Activated B cell treated with CpG ODN at 0.5 μM for 24 hours (primary cell): ENCODE results near the gene ZCWPW1. TPM values are rescaled to one million over a fixed set of nuclear protein-coding genes. Genes with fewer than 3 reads are reported as not detected.

Experiments used
- ATAC-seq: fragments of 200-7000 bp; cut with Tn5 transposase; one replicate; pipeline ENCODE4 v1.10.0; 2021; ENCODE audit warnings: low read depth, mild to moderate bottlenecking, moderate library complexity
- CTCF ChIA-PET: fragments of 350-600 bp; sonication (Branson Sonifier 250); formaldehyde crosslinking; loops from one replicate; lab custom pipeline; 2021; ENCODE audit warnings: antibody characterized with exemption; lab: Charles Lee
- POLR2A ChIA-PET: fragments of 350-600 bp; sonication (Branson Sonifier 250); formaldehyde crosslinking; loops from one replicate; lab custom pipeline; 2021; ENCODE audit warnings: antibody characterized with exemption; lab: Charles Lee
- DNase-seq: peaks from one replicate; pipeline ENCODE4 v3.0.0; 2022
- H3K27ac Mint-ChIP-seq: one replicate; pipeline ENCODE4 v1.8.0; 2020; ENCODE audit warnings: mixed read lengths
- H3K27me3 Mint-ChIP-seq: one replicate; pipeline ENCODE4 v1.8.0; 2021; ENCODE audit warnings: mixed read lengths
- H3K36me3 Mint-ChIP-seq: one replicate; pipeline ENCODE4 v1.8.0; 2021; ENCODE audit warnings: low read depth, mixed read lengths
- H3K4me1 Mint-ChIP-seq: one replicate; pipeline ENCODE4 v1.8.0; 2021; ENCODE audit warnings: mixed read lengths
- H3K4me3 Mint-ChIP-seq: one replicate; pipeline ENCODE4 v1.8.0; 2020; ENCODE audit warnings: mild to moderate bottlenecking, mixed read lengths
- H3K9me3 Mint-ChIP-seq: one replicate; pipeline ENCODE4 v1.8.0; 2020; ENCODE audit warnings: mixed read lengths
- intact Hi-C: fragments of 100-400 bp; cut with micrococcal nuclease; formaldehyde crosslinking; loops from one replicate; pipeline ENCODE4 v1.15.1; 2024
- total RNA-seq: library from RNA; stranded (reverse); gene quantifications from 2 replicates; pipeline ENCODE4 v1.2.3, GENCODE V29; 2022
- TF ChIP-seq, protein P1 (sequence below): fragments of 200-600 bp; IDR thresholded peaks from one replicate; pipeline ENCODE4 v1.8.0; 2022; ENCODE audit warnings: antibody characterized with exemption, mild to moderate bottlenecking

The ZCWPW1 gene
- total RNA-seq, 1 donor from 2014 or later, result 10.8 TPM

DNA sequence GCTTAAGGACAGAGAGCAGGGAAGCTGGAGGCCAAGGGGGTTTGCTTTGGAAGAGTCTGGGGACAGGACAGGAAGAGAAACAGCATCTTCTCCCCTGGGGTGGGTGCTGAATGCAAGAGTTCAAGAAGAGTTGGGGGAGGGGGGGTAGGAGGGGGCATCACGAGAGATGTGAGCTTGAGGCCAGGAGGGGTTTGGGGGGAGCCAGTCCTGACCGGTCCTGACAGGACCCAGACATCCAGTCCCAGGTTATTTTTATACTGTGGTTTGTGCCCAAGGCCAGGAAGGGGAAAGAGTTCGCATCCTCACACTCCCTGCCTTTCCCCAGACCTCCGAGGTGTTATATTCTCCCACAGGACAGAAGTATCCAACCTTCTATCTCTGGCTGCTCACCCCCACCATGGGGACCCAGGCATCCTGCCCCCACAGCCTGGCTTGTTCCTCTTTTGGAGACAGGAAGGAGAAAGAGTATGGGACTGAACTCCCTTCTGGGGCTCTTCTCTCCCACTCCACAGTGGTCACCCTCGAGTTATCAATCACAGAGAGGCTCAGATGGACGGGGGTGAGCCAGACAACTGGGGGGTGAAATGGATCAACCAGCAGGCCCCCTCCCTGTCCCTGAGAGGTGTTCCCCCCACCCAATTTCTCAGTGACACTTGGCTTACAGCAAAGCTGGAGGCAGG is 47.7 kb upstream of the ZCWPW1 start:
- H3K4me1 Mint-ChIP-seq, result peaks cover 48% of the 10 kb centered on the region
- ATAC-seq, result no peak
- ChIA-PET CTCF (interaction anchor here (1.5 kb wide), 1 partner anchor 83 kb away, joined by 5 read pairs; no protein-coding TSS in a partner anchor), POLR2A (interaction anchor here (0.7 to 4.4 kb wide), 6 partner anchors 26 to 1736 kb away, joined by 3 to 38 read pairs (median 4); partner anchors contain the start of genes AGFG2, FBXO24, LRCH4 and MEPCE)
- no peaks in the 10 kb centered on the region for H3K27me3 Mint-ChIP-seq
- peak overlapping the region; percentile 88 for H3K27ac Mint-ChIP-seq
- peak overlapping the region; percentile 82 for H3K4me3 Mint-ChIP-seq
- H3K9me3 Mint-ChIP-seq, result no peaks in the 10 kb centered on the region
- TF ChIP-seq, protein P1, sequence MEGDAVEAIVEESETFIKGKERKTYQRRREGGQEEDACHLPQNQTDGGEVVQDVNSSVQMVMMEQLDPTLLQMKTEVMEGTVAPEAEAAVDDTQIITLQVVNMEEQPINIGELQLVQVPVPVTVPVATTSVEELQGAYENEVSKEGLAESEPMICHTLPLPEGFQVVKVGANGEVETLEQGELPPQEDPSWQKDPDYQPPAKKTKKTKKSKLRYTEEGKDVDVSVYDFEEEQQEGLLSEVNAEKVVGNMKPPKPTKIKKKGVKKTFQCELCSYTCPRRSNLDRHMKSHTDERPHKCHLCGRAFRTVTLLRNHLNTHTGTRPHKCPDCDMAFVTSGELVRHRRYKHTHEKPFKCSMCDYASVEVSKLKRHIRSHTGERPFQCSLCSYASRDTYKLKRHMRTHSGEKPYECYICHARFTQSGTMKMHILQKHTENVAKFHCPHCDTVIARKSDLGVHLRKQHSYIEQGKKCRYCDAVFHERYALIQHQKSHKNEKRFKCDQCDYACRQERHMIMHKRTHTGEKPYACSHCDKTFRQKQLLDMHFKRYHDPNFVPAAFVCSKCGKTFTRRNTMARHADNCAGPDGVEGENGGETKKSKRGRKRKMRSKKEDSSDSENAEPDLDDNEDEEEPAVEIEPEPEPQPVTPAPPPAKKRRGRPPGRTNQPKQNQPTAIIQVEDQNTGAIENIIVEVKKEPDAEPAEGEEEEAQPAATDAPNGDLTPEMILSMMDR, result no peak
- H3K36me3 Mint-ChIP-seq, result peaks cover 36% of the 10 kb centered on the region
- DNase-seq, result no peak
- intact Hi-C loops, result loop anchor here (5.0 kb wide), 1 partner anchor 231 kb away; the partner anchor contains the start of gene POP7

DNA sequence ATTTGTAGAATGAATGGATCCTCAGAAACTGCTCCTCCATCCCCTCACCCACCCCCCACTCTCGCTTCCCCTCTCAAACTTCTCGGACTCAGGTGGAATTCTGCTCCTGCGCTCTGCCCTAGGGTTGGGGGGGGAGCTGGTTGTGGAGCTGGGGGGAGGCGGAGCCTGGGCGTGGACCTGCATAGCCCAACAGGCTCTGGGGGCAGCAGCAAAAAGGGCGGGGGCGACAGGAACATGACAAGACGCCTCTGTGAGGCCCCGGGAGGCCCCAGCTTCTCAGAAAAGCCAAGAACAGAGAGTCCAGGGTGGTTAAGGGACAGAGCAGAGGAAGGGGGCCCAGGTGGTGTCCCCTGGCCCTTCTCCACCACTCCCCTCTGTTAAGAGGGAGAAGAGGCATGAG is 47.0 kb upstream of the ZCWPW1 start:
- Mint-ChIP-seq H3K36me3 (peaks cover 40% of the 10 kb centered on the region), H3K9me3 (no peaks in the 10 kb centered on the region), H3K4me1 (peaks cover 48% of the 10 kb centered on the region), H3K27me3 (no peaks in the 10 kb centered on the region), H3K27ac (peak overlapping the region; percentile 88), H3K4me3 (peak overlapping the region; percentile 82)
- ChIA-PET CTCF (no interaction called here), POLR2A (interaction anchor here (0.7 to 4.4 kb wide), 4 partner anchors 32 to 64 kb away, joined by 3 to 38 read pairs (median 4); partner anchors contain the start of genes AGFG2, MEPCE and ZCWPW1)
- no peak for DNase-seq
- intact Hi-C loops, result loop anchor here (5.0 kb wide), 1 partner anchor 232 kb away; the partner anchor contains the start of gene POP7
- ATAC-seq, result no peak
- TF ChIP-seq, protein P1, result no peak

DNA sequence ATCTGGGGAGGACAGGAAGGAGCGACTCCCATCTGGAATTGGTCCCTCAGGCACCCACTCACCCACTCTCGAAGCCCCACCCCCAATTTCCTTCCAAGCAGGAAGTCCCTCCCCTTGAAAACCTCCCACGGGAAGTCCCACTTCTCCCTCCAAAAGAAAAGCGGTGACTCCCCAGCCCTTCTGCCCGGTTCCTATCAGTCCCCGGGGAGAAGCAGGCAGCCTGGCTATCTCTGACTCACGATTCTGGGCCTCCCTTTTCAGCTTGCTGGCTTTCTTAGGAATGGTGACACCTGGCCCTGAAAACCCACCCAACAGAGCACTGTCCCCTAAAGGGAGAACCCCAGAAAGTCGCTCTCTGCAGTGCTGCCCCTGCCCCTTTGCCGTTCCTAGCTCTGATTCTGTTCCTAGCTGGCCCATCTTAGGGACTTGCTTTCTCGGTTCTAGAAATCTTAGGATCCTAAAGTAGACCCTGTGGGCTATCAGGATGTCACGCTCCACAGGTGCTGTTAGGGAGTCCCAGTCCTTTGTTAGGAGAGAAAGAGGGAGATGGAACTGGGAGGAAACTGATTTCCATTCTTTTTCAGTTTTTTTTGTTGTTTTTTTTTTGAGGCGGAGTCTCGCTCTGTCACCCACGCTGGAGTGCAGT is 44.5 kb upstream of the ZCWPW1 start:
- intact Hi-C loops, result no loop called here
- H3K4me3 Mint-ChIP-seq, result no peak overlapping the region
- DNase-seq, result no peak
- no peaks in the 10 kb centered on the region for H3K9me3 Mint-ChIP-seq
- POLR2A ChIA-PET, result no interaction called here
- H3K36me3 Mint-ChIP-seq, result peaks cover 42% of the 10 kb centered on the region
- H3K4me1 Mint-ChIP-seq, result peaks cover 49% of the 10 kb centered on the region
- CTCF ChIA-PET, result interaction anchor here (1.0 to 2.8 kb wide), 2 partner anchors 8 to 87 kb away, joined by 3 to 11 read pairs; no protein-coding TSS in a partner anchor
- no peaks in the 10 kb centered on the region for H3K27me3 Mint-ChIP-seq
- ATAC-seq, result no peak
- peak overlapping the region; percentile 70 for H3K27ac Mint-ChIP-seq
- TF ChIP-seq, protein P1, result no peak

DNA sequence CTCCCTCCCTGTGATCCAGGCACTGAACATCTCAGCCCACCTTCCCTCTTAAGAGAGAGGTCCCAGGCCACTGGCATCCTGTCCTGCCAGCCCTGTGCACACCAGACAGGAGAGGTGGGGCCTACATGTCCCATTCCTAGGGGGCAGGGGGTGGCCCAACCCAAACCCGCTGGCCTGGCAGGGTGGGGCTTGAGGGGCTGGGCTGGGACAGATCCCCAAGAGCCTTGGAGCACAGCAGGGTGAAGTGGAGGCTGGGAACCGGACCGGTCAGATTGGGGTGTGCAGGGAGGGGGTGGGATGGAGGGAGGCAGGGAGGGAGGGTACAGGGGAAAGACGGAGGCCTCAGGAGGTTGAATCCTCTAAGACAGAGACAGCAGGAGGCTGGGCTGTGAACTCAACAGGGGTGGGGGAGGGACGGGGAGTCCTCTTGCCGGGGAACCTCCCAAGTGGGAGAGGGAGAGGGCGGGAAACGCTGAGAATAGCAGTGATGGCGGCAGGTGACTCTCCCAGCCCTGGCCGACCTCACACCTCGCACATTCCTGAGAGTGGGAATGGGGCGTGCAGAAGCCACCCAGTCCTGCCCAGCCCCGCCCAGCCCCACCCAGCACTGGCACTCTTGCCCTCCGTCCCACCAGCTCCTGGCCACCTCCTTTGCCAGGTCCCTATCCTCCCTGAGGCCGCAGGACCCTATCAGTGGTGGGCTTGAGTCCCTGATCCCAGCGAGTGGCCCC is 43.8 kb upstream of the ZCWPW1 start:
- ChIA-PET CTCF (interaction anchor here (2.8 to 3.9 kb wide), 2 partner anchors 87 kb away, joined by 11 to 33 read pairs; no protein-coding TSS in a partner anchor), POLR2A (no interaction called here)
- DNase-seq, result no peak
- Mint-ChIP-seq H3K9me3 (no peaks in the 10 kb centered on the region), H3K4me3 (no peak overlapping the region), H3K36me3 (peaks cover 45% of the 10 kb centered on the region), H3K4me1 (peaks cover 49% of the 10 kb centered on the region), H3K27ac (peak overlapping the region; percentile 70), H3K27me3 (no peaks in the 10 kb centered on the region)
- intact Hi-C loops, result no loop called here
- TF ChIP-seq, protein P1, result no peak
- no peak for ATAC-seq
